GM18508 (cell line): ENCODE results near the gene CYLD.

ENCODE experiments used
- ATAC-seq: cut with Tn5 transposase; IDR thresholded peaks from one replicate; pipeline ENCODE4 v1.9.1; 2021; ENCODE audit warnings: moderate number of reproducible peaks; ENCODE audit not compliant: insufficient read depth, unreplicated experiment

The CYLD gene

GRCh38 chr16:50709980-50710379 is 31.9 kb upstream of the CYLD start:
- ATAC-seq = no peak

- ATAC-seq = no peak
Observed at GRCh38 chr16:50711040-50711439, 30.8 kb upstream of the CYLD start.

GRCh38 chr16:50711862-50712559 is 29.9 kb upstream of the CYLD start:
- ATAC-seq = no peak

GRCh38 chr16:50712560-50712898 is 29.4 kb upstream of the CYLD start:
- ATAC-seq = no peak

GRCh38 chr16:50712956-50713355 is 28.9 kb upstream of the CYLD start:
- no peak for ATAC-seq

GRCh38 chr16:50717091-50717490 is 24.8 kb upstream of the CYLD start:
- ATAC-seq = no peak

GRCh38 chr16:50717494-50717893 is 24.4 kb upstream of the CYLD start:
- no peak for ATAC-seq

- ATAC-seq = no peak
Observed at GRCh38 chr16:50718061-50718760, 23.7 kb upstream of the CYLD start.

GRCh38 chr16:50718761-50719400 is 23.0 kb upstream of the CYLD start:
- ATAC-seq = no peak

GRCh38 chr16:50719401-50720337 is 22.2 kb upstream of the CYLD start:
- no peak for ATAC-seq

GRCh38 chr16:50721549-50722404 is 20.1 kb upstream of the CYLD start:
- no peak for ATAC-seq

- ATAC-seq = no peak
Observed at GRCh38 chr16:50722405-50722737, 19.5 kb upstream of the CYLD start.

- no peak for ATAC-seq
Observed at GRCh38 chr16:50722960-50723359, 18.9 kb upstream of the CYLD start.

- ATAC-seq = no peak
Observed at GRCh38 chr16:50724306-50724705, 17.6 kb upstream of the CYLD start.

GRCh38 chr16:50731130-50731988 is 10.5 kb upstream of the CYLD start:
- no peak for ATAC-seq

- ATAC-seq = no peak
Observed at GRCh38 chr16:50731989-50732832, 9.7 kb upstream of the CYLD start.

- ATAC-seq = no peak
Observed at GRCh38 chr16:50733468-50733867, 8.4 kb upstream of the CYLD start.

GRCh38 chr16:50735629-50736122 is 6.2 kb upstream of the CYLD start:
- ATAC-seq = no peak
